K562 (cell line): Measurements from ENCODE around the gene SPATA12. TPM values are rescaled to one million over a fixed set of nuclear protein-coding genes. Genes with fewer than 3 reads are reported as not detected.

ENCODE experiments used
- GATAD2B ChIP-seq: fragments of 450-650 bp; IDR thresholded peaks from 2 replicates; pipeline ENCODE4 v1.6.1; 2017; ENCODE audit warnings: mild to moderate bottlenecking, borderline replicate concordance
- HNRNPL ChIP-seq: fragments of 200-400 bp; formaldehyde crosslinking; IDR thresholded peaks from 2 replicates; pipeline ENCODE4 v1.6.1; 2017; ENCODE audit warnings: low read depth, mild to moderate bottlenecking, low read length
- MEF2D ChIP-seq: conservative IDR thresholded peaks from 2 replicates; pipeline ENCODE4 v1.6.1; 2016; ENCODE audit warnings: low read depth, missing genetic modification characterization, missing compliant biosample characterization
- MEIS2 ChIP-seq: fragments of 450-650 bp; IDR thresholded peaks from 2 replicates; pipeline ENCODE4 v1.6.1; 2014; ENCODE audit warnings: mild to moderate bottlenecking; ENCODE audit not compliant: partially characterized antibody
- PHF8 ChIP-seq: fragments of 200-600 bp; sonication (generic); IDR thresholded peaks from 2 replicates; pipeline ENCODE4 v1.6.1; 2012; ENCODE audit warnings: mixed run types, mild to moderate bottlenecking, inconsistent platforms, low read length, moderate library complexity, borderline replicate concordance
- PHTF2 ChIP-seq: fragments of 250-450 bp; sonication (Bioruptor Pico); IDR thresholded peaks from 2 replicates; pipeline ENCODE4 v1.5.0; 2021; ENCODE audit warnings: mild to moderate bottlenecking
- ZNF277 ChIP-seq: fragments of 250-450 bp; sonication (Bioruptor Pico); IDR thresholded peaks from 2 replicates; pipeline ENCODE4 v1.8.0; 2022; ENCODE audit warnings: inconsistent platforms, mild to moderate bottlenecking, moderate library complexity, borderline replicate concordance
- ZNF347 ChIP-seq: fragments of 450-650 bp; formaldehyde crosslinking; IDR thresholded peaks from 2 replicates; pipeline ENCODE4 v1.4.0; 2020; ENCODE audit warnings: low read depth, mild to moderate bottlenecking, moderate library complexity
- polyA plus RNA-seq, 8 experiments: library from polyadenylated mRNA; depleted of rRNA in 4 of 8; stranded (reverse) in 5 of 8; unstranded in 3 of 8; fragments of >200 nt; fragmentation: Nextera tagmentation in 2 of 8; fragmentation: Illumina TruSeq in 1 of 8; extraction: Ambion mirVana in 2 of 8; extraction: Trizol in 1 of 8; gene quantifications; 2 replicates each; pipeline versions ENCODE4 v1.2.1 to v1.2.3, GENCODE V29; 2011 to 2014; ENCODE audit warnings: inconsistent platforms in 1 of 8, missing spikeins in 1 of 8
- total RNA-seq, 7 experiments: library from RNA; depleted of rRNA in 6 of 7; stranded (reverse); fragments of >200 nt in 6 of 7; fragmentation: Illumina TruSeq in 2 of 7; extraction: Trizol in 2 of 7; gene quantifications; 2 replicates each; pipeline versions ENCODE4 v1.2.1 to v1.2.3, GENCODE V29; 2011 to 2021; ENCODE audit warnings: low replicate concordance in 1 of 7
- TF ChIP-seq, protein P1 (sequence below): fragments of 250-450 bp; sonication (Bioruptor Pico); IDR thresholded peaks from 2 replicates; pipeline ENCODE4 v1.8.0; 2022; ENCODE audit warnings: inconsistent platforms
- TF ChIP-seq, protein P2 (sequence below): sonication (generic); formaldehyde crosslinking; IDR thresholded peaks from 2 replicates; pipeline ENCODE4 v1.8.1; 2023; ENCODE audit warnings: missing genetic modification reagents, mild to moderate bottlenecking, borderline replicate concordance
- TF ChIP-seq, protein P3 (sequence below): fragments of 450-650 bp; IDR thresholded peaks from 2 replicates; pipeline ENCODE4 v1.6.1; 2018; ENCODE audit not compliant: partially characterized antibody

SPATA12 gene
- total and polyA plus RNA-seq, 9 of the 15 experiments (the other 6 are each of a cell fraction or from before 2014, with no cell fraction given), result not detected

- no peak for TF ChIP-seq MEF2D (tag)
- TF ChIP-seq, protein P1, sequence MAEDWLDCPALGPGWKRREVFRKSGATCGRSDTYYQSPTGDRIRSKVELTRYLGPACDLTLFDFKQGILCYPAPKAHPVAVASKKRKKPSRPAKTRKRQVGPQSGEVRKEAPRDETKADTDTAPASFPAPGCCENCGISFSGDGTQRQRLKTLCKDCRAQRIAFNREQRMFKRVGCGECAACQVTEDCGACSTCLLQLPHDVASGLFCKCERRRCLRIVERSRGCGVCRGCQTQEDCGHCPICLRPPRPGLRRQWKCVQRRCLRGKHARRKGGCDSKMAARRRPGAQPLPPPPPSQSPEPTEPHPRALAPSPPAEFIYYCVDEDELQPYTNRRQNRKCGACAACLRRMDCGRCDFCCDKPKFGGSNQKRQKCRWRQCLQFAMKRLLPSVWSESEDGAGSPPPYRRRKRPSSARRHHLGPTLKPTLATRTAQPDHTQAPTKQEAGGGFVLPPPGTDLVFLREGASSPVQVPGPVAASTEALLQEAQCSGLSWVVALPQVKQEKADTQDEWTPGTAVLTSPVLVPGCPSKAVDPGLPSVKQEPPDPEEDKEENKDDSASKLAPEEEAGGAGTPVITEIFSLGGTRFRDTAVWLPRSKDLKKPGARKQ (CRISPR knock-in tag), result no peak
- TF ChIP-seq GATAD2B, result peak; percentile 49; the same call in 1 of the 2 replicates
- no peak for TF ChIP-seq PHTF2
- no peak for TF ChIP-seq ZNF277
- TF ChIP-seq MEIS2, result no peak
- TF ChIP-seq HNRNPL, result 0 out of 2 replicates have a peak, but pooled peaks have one; percentile 45
- TF ChIP-seq, protein P2, sequence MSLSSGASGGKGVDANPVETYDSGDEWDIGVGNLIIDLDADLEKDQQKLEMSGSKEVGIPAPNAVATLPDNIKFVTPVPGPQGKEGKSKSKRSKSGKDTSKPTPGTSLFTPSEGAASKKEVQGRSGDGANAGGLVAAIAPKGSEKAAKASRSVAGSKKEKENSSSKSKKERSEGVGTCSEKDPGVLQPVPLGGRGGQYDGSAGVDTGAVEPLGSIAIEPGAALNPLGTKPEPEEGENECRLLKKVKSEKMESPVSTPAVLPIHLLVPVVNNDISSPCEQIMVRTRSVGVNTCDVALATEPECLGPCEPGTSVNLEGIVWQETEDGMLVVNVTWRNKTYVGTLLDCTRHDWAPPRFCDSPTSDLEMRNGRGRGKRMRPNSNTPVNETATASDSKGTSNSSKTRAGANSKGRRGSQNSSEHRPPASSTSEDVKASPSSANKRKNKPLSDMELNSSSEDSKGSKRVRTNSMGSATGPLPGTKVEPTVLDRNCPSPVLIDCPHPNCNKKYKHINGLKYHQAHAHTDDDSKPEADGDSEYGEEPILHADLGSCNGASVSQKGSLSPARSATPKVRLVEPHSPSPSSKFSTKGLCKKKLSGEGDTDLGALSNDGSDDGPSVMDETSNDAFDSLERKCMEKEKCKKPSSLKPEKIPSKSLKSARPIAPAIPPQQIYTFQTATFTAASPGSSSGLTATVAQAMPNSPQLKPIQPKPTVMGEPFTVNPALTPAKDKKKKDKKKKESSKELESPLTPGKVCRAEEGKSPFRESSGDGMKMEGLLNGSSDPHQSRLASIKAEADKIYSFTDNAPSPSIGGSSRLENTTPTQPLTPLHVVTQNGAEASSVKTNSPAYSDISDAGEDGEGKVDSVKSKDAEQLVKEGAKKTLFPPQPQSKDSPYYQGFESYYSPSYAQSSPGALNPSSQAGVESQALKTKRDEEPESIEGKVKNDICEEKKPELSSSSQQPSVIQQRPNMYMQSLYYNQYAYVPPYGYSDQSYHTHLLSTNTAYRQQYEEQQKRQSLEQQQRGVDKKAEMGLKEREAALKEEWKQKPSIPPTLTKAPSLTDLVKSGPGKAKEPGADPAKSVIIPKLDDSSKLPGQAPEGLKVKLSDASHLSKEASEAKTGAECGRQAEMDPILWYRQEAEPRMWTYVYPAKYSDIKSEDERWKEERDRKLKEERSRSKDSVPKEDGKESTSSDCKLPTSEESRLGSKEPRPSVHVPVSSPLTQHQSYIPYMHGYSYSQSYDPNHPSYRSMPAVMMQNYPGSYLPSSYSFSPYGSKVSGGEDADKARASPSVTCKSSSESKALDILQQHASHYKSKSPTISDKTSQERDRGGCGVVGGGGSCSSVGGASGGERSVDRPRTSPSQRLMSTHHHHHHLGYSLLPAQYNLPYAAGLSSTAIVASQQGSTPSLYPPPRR (CRISPR knock-in tag), result no peak
- peak; percentile 29; the same call in 1 of the 2 replicates for TF ChIP-seq PHF8
- TF ChIP-seq ZNF347, result no peak
- TF ChIP-seq, protein P3, sequence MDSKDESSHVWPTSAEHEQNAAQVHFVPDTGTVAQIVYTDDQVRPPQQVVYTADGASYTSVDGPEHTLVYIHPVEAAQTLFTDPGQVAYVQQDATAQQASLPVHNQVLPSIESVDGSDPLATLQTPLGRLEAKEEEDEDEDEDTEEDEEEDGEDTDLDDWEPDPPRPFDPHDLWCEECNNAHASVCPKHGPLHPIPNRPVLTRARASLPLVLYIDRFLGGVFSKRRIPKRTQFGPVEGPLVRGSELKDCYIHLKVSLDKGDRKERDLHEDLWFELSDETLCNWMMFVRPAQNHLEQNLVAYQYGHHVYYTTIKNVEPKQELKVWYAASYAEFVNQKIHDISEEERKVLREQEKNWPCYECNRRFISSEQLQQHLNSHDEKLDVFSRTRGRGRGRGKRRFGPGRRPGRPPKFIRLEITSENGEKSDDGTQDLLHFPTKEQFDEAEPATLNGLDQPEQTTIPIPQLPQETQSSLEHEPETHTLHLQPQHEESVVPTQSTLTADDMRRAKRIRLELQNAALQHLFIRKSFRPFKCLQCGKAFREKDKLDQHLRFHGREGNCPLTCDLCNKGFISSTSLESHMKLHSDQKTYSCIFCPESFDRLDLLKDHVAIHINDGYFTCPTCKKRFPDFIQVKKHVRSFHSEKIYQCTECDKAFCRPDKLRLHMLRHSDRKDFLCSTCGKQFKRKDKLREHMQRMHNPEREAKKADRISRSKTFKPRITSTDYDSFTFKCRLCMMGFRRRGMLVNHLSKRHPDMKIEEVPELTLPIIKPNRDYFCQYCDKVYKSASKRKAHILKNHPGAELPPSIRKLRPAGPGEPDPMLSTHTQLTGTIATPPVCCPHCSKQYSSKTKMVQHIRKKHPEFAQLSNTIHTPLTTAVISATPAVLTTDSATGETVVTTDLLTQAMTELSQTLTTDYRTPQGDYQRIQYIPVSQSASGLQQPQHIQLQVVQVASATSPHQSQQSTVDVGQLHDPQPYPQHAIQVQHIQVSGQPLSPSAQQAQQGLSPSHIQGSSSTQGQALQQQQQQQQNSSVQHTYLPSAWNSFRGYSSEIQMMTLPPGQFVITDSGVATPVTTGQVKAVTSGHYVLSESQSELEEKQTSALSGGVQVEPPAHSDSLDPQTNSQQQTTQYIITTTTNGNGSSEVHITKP, result peak; percentile 78
Measured at GRCh38 chr3:57078635-57079473, 18.4 kb downstream of the SPATA12 start (continued).
